ENCODE data around the gene ZNF839.

GRCh38 chr14:102275866-102276265 lies 43.7 kb upstream of the ZNF839 start:
- no peak for TF ChIP-seq EZH2phosphoT487 (IDR thresholded peaks at IDR 0.05; ENCODE audit: borderline replicate concordance, low read depth, low read length)
- TF ChIP-seq CTCF (conservative IDR thresholded peaks at IDR 0.05; ENCODE audit: low read length), result no peak
